ENCODE data around the gene TSPAN31. TPM values are rescaled to one million over a fixed set of nuclear protein-coding genes. Genes with fewer than 3 reads are reported as not detected.

TSPAN31 gene
- polyA plus RNA-seq, 1 donor (not counting 4 experiments of a cell fraction or from before 2014, with no cell fraction given): 47.7 TPM

DNA sequence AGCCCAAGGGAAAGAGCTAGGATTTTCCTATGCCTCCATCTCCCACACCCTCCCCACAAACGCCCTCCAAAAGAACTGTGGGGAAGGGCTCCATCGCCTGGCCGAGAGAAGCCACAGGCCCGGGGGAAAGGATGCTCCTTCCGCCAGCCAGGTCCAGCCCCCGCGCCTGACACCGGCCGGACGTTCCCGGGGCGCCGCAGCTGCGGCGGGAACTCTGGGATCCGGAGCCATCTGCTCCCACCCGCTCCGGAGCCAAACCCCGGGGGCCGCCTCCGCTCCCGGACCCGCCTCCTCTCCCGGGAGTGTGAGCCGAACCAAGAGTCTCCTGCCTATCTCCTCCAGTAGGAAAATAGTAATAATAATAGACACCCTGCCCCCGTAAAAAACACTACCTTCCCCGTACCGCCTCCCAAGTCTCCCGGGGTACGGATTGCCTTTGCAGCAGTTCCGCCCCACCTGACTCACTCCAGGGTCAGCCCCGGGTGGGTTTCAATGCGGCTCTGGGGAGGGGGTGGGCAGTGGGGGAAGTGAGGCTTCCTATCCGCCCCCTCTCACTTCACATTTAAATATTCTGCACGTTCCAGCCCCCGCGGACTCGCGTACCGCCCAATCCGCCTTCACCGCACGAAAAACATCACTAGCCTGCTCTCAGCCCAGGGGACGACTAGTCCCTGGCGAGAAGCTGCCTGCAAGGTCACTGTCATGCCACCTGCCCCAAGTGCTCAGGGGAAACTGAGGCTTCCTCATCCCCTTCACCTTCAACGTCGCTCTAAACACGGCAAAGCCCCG lies 8.7 kb upstream of the TSPAN31 start:
- Histone ChIP-seq H3K79me2 (ENCODE audit: control insufficient read depth, insufficient read depth, low read length) (no peaks in the 10 kb centered on the region), H3K27ac (ENCODE audit: control insufficient read depth, insufficient read depth, low read length) (no peak overlapping the region), H3K9me3 (ENCODE audit: control insufficient read depth, low read depth, low read length) (no peaks in the 10 kb centered on the region), H3K36me3 (ENCODE audit: control insufficient read depth in 2 of 2, extremely low read depth in 1 of 2, insufficient read depth in 2 of 2, low read length in 2 of 2) (no peaks in the 10 kb centered on the region), H4K20me1 (ENCODE audit: control insufficient read depth, extremely low read depth, insufficient read depth, low read length) (no peaks in the 10 kb centered on the region), H2AFZ (ENCODE audit: control insufficient read depth, low read length) (no peak overlapping the region), H3K27me3 (ENCODE audit: control insufficient read depth, extremely low read depth, insufficient read depth, low read length) (peaks cover 60% of the 10 kb centered on the region), H3K4me1 (ENCODE audit: control insufficient read depth, extremely low read depth, insufficient read depth, low read length) (peaks cover 15% of the 10 kb centered on the region), H3K4me2 (ENCODE audit: control insufficient read depth, extremely low read depth, insufficient read depth, low read depth, low read length) (peak overlapping the region; percentile 67), H3K9me1 (ENCODE audit: control insufficient read depth, extremely low read depth, insufficient read depth, low read length) (no peaks in the 10 kb centered on the region), H3K4me3 (ENCODE audit: control insufficient read depth in 2 of 3, extremely low read depth in 1 of 3, insufficient read depth in 2 of 3, low read depth in 1 of 3, low read length in 3 of 3) (peak overlapping the region in 2 of 3 experiments; percentile 34 to 47), H3K9ac (ENCODE audit: control insufficient read depth, extremely low read depth, insufficient read depth, low read length) (peak overlapping the region; percentile 4)
- FAIRE-seq (no peak), DNase-seq (ENCODE audit: low read depth, low spot score) (no peak)
- dilution Hi-C loops (cut with MboI; ENCODE audit: extremely low pct_ligation_motif_present, low sequenced_read_pairs): loop anchor here (25.0 kb wide), 1 partner anchor 149 kb away; the partner anchor contains the start of gene PIP4K2C
- peak in 2 of 3 experiments; percentile 22 to 49 for TF ChIP-seq CTCF (optimal IDR thresholded peaks at IDR 0.05 in 1 of 3, IDR thresholded peaks at IDR 0.05 in 1 of 3, conservative IDR thresholded peaks at IDR 0.05 in 1 of 3; ENCODE audit: extremely low read depth in 1 of 3, insufficient read depth in 2 of 3, low read length in 3 of 3)
- no peak for TF ChIP-seq EZH2 (IDR thresholded peaks at IDR 0.05; ENCODE audit: low read length)

- peaks cover 15% of the 10 kb centered on the region for H3K4me1 ChIP-seq (ENCODE audit: control insufficient read depth, extremely low read depth, insufficient read depth, low read length)
- H3K9ac ChIP-seq (ENCODE audit: control insufficient read depth, extremely low read depth, insufficient read depth, low read length): no peak overlapping the region
- H3K4me3 ChIP-seq (ENCODE audit: control insufficient read depth in 2 of 3, extremely low read depth in 1 of 3, insufficient read depth in 2 of 3, low read depth in 1 of 3, low read length in 3 of 3): peak overlapping the region in 2 of 3 experiments; percentile 34 to 47
- H3K9me3 ChIP-seq (ENCODE audit: control insufficient read depth, low read depth, low read length): no peaks in the 10 kb centered on the region
- dilution Hi-C loops (cut with MboI; ENCODE audit: extremely low pct_ligation_motif_present, low sequenced_read_pairs): loop anchor here (25.0 kb wide), 1 partner anchor 150 kb away; the partner anchor contains the start of gene PIP4K2C
- H3K79me2 ChIP-seq (ENCODE audit: control insufficient read depth, insufficient read depth, low read length): no peaks in the 10 kb centered on the region
- H3K4me2 ChIP-seq (ENCODE audit: control insufficient read depth, extremely low read depth, insufficient read depth, low read depth, low read length): peak overlapping the region; percentile 67
- no peaks in the 10 kb centered on the region for H3K36me3 ChIP-seq (ENCODE audit: control insufficient read depth in 2 of 2, extremely low read depth in 1 of 2, insufficient read depth in 2 of 2, low read length in 2 of 2)
- peak; percentile 95 for TF ChIP-seq EZH2 (IDR thresholded peaks at IDR 0.05; ENCODE audit: low read length)
- TF ChIP-seq CTCF (optimal IDR thresholded peaks at IDR 0.05 in 1 of 3, IDR thresholded peaks at IDR 0.05 in 1 of 3, conservative IDR thresholded peaks at IDR 0.05 in 1 of 3; ENCODE audit: extremely low read depth in 1 of 3, insufficient read depth in 2 of 3, low read length in 3 of 3): no peak
- DNase-seq (ENCODE audit: low read depth, low spot score): no peak
- no peak overlapping the region for H3K27ac ChIP-seq (ENCODE audit: control insufficient read depth, insufficient read depth, low read length)
- peaks cover 60% of the 10 kb centered on the region for H3K27me3 ChIP-seq (ENCODE audit: control insufficient read depth, extremely low read depth, insufficient read depth, low read length)
- H3K9me1 ChIP-seq (ENCODE audit: control insufficient read depth, extremely low read depth, insufficient read depth, low read length): no peaks in the 10 kb centered on the region
- H2AFZ ChIP-seq (ENCODE audit: control insufficient read depth, low read length): no peak overlapping the region
- H4K20me1 ChIP-seq (ENCODE audit: control insufficient read depth, extremely low read depth, insufficient read depth, low read length): no peaks in the 10 kb centered on the region
- no peak for FAIRE-seq
Measured at GRCh38 chr12:57736741-57737466, 7.9 kb upstream of the TSPAN31 start.

Data from keratinocyte (primary cell).